ENCODE measurements around the gene DIP2C.

The DIP2C gene

GRCh38 chr10:244227-244626 lies 445.2 kb downstream of the DIP2C start:
- DNase-seq = no peak

- DNase-seq = no peak
Observed at GRCh38 chr10:241966-242643, 447.4 kb downstream of the DIP2C start.

GRCh38 chr10:241451-241850 lies 448.0 kb downstream of the DIP2C start:
- no peak for DNase-seq

- DNase-seq = peak; percentile 55
Observed at GRCh38 chr10:239109-239508, 450.4 kb downstream of the DIP2C start.

- DNase-seq = no peak
Observed at GRCh38 chr10:235915-236314, 453.6 kb downstream of the DIP2C start.

- DNase-seq = no peak
Observed at GRCh38 chr10:234708-235406, 454.6 kb downstream of the DIP2C start.

- DNase-seq = no peak
Observed at GRCh38 chr10:232878-233277, 456.6 kb downstream of the DIP2C start.

GRCh38 chr10:232061-232460 lies 457.4 kb downstream of the DIP2C start:
- no peak for DNase-seq

- DNase-seq = peak; percentile 65
Observed at GRCh38 chr10:230758-231157, 458.7 kb downstream of the DIP2C start.

- DNase-seq = no peak
Observed at GRCh38 chr10:228366-228765, 461.1 kb downstream of the DIP2C start.

- no peak for DNase-seq
Observed at GRCh38 chr10:227014-227413, 462.5 kb downstream of the DIP2C start.

- DNase-seq = no peak
Observed at GRCh38 chr10:226018-226417, 463.4 kb downstream of the DIP2C start.

- peak; percentile 55 for DNase-seq
Observed at GRCh38 chr10:224571-224970, 464.9 kb downstream of the DIP2C start.
